ENCODE measurements around the gene TPD52L1. TPM values are rescaled to one million over a fixed set of nuclear protein-coding genes. Genes with fewer than 3 reads are reported as not detected.

Gene TPD52L1
- total RNA-seq, 2 donors from 2014 or later, result 24.9 to 39.1 TPM

GRCh38 chr6:125296471-125296870 is 142.9 kb downstream of the TPD52L1 start:
- H3K27me3 ChIP-seq (ENCODE audit: control insufficient read depth, insufficient read depth, low read length, poor library complexity, severe bottlenecking), result no peaks in the 10 kb centered on the region
- H3K27ac ChIP-seq (ENCODE audit: low read depth, low read length), result no peak overlapping the region
- H3K4me1 Mint-ChIP-seq, result peaks cover 14% of the 10 kb centered on the region
- H3K36me3 Mint-ChIP-seq (ENCODE audit: low read depth), result peaks cover 52% of the 10 kb centered on the region
- no peaks in the 10 kb centered on the region for H3K27me3 Mint-ChIP-seq (ENCODE audit: insufficient read depth)
- peaks cover 69% of the 10 kb centered on the region for H3K36me3 ChIP-seq (ENCODE audit: control insufficient read depth, insufficient read depth, low read length)
- no peak for TF ChIP-seq CTCF (conservative IDR thresholded peaks at IDR 0.05)
- no peak overlapping the region for H3K4me3 Mint-ChIP-seq
- H3K9me3 ChIP-seq (ENCODE audit: control insufficient read depth, low read length), result no peaks in the 10 kb centered on the region
- no peak overlapping the region for H3K9ac ChIP-seq (ENCODE audit: extremely low read depth, low read length, poor library complexity, severe bottlenecking)
- DNase-seq, result no peak
- H3K4me3 ChIP-seq (ENCODE audit: low read length), result no peak overlapping the region
- 91 to 100% methylated on average over 1 of the region's 1 CpG for WGBS, 2 experiments (ENCODE audit: insufficient coverage in 1 of 2, insufficient read length in 1 of 2)
- H3K9me3 Mint-ChIP-seq, result no peaks in the 10 kb centered on the region
- no peaks in the 10 kb centered on the region for H3K4me1 ChIP-seq (ENCODE audit: control insufficient read depth, insufficient read depth, low read length)
- no peak overlapping the region for H3K27ac Mint-ChIP-seq

- H3K27me3 Mint-ChIP-seq (ENCODE audit: insufficient read depth), result peaks cover 6% of the 10 kb centered on the region
- 93 to 98% methylated on average over 2 to 3 of the region's 3 CpGs for WGBS, 2 experiments (ENCODE audit: insufficient coverage in 1 of 2, insufficient read length in 1 of 2)
- Histone ChIP-seq H3K4me1 (ENCODE audit: control insufficient read depth, insufficient read depth, low read length) (no peaks in the 10 kb centered on the region), H3K4me3 (ENCODE audit: low read length) (no peak overlapping the region), H3K36me3 (ENCODE audit: control insufficient read depth, insufficient read depth, low read length) (peaks cover 51% of the 10 kb centered on the region), H3K9ac (ENCODE audit: extremely low read depth, low read length, poor library complexity, severe bottlenecking) (no peak overlapping the region), H3K27ac (ENCODE audit: low read depth, low read length) (no peak overlapping the region), H3K27me3 (ENCODE audit: control insufficient read depth, insufficient read depth, low read length, poor library complexity, severe bottlenecking) (peaks cover 7% of the 10 kb centered on the region), H3K9me3 (ENCODE audit: control insufficient read depth, low read length) (no peaks in the 10 kb centered on the region)
- TF ChIP-seq CTCF (conservative IDR thresholded peaks at IDR 0.05), result no peak
- H3K4me1 Mint-ChIP-seq, result peaks cover 14% of the 10 kb centered on the region
- no peak overlapping the region for H3K27ac Mint-ChIP-seq
- peaks cover 40% of the 10 kb centered on the region for H3K36me3 Mint-ChIP-seq (ENCODE audit: low read depth)
- no peaks in the 10 kb centered on the region for H3K9me3 Mint-ChIP-seq
- no peak for DNase-seq
- no peak overlapping the region for H3K4me3 Mint-ChIP-seq
These were observed 145.7 kb downstream of the TPD52L1 start for GRCh38 chr6:125299257-125299656.

GRCh38 chr6:125300992-125301434 is 147.4 kb downstream of the TPD52L1 start:
- peaks cover 7% of the 10 kb centered on the region for H3K9me3 Mint-ChIP-seq
- peak overlapping the region; percentile 83 for H3K4me3 Mint-ChIP-seq
- peaks cover 18% of the 10 kb centered on the region for H3K27me3 Mint-ChIP-seq (ENCODE audit: insufficient read depth)
- Histone ChIP-seq H3K9ac (ENCODE audit: extremely low read depth, low read length, poor library complexity, severe bottlenecking) (peak overlapping the region; percentile 62), H3K4me1 (ENCODE audit: control insufficient read depth, insufficient read depth, low read length) (no peaks in the 10 kb centered on the region), H3K4me3 (ENCODE audit: low read length) (peak overlapping the region; percentile 95), H3K9me3 (ENCODE audit: control insufficient read depth, low read length) (peaks cover 12% of the 10 kb centered on the region), H3K36me3 (ENCODE audit: control insufficient read depth, insufficient read depth, low read length) (peaks cover 39% of the 10 kb centered on the region), H3K27ac (ENCODE audit: low read depth, low read length) (peak overlapping the region; percentile 72), H3K27me3 (ENCODE audit: control insufficient read depth, insufficient read depth, low read length, poor library complexity, severe bottlenecking) (peaks cover 14% of the 10 kb centered on the region)
- DNase-seq, result no peak
- peaks cover 35% of the 10 kb centered on the region for H3K36me3 Mint-ChIP-seq (ENCODE audit: low read depth)
- TF ChIP-seq CTCF (conservative IDR thresholded peaks at IDR 0.05), result no peak
- H3K27ac Mint-ChIP-seq, result peak overlapping the region; percentile 85
- 3 to 12% methylated on average over 4 to 11 of the region's 11 CpGs for WGBS, 2 experiments (ENCODE audit: insufficient coverage in 1 of 2, insufficient read length in 1 of 2)
- peaks cover 14% of the 10 kb centered on the region for H3K4me1 Mint-ChIP-seq
